ENCODE data around the gene GLS. TPM values are rescaled to one million over a fixed set of nuclear protein-coding genes. Genes with fewer than 3 reads are reported as not detected.

Gene GLS
- total RNA-seq, 4 donors from 2014 or later = 60.6 to 128 (median 75.7) TPM

DNA sequence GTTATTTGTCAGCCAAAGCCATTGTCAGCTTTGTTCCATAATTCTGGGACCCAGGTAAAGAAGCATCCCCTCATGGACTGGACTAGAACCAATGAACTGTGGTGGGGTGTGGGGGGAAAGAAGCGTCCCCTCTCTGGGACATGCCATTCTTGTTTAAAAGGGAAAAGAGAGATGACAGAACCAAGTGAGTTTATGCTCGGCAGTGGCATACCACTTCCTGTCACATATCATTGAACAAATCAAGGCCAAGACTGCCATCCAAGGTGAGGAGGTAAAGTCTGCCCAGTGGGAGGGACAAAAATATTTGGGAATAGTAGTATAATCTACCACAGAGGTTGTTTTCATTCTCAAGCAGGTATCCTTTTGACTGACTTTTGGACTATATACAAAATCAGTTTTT, 4.7 kb upstream of the GLS start:
- TF ChIP-seq EP300 (IDR thresholded peaks at IDR 0.05) = no peak
- TF ChIP-seq, protein P1, sequence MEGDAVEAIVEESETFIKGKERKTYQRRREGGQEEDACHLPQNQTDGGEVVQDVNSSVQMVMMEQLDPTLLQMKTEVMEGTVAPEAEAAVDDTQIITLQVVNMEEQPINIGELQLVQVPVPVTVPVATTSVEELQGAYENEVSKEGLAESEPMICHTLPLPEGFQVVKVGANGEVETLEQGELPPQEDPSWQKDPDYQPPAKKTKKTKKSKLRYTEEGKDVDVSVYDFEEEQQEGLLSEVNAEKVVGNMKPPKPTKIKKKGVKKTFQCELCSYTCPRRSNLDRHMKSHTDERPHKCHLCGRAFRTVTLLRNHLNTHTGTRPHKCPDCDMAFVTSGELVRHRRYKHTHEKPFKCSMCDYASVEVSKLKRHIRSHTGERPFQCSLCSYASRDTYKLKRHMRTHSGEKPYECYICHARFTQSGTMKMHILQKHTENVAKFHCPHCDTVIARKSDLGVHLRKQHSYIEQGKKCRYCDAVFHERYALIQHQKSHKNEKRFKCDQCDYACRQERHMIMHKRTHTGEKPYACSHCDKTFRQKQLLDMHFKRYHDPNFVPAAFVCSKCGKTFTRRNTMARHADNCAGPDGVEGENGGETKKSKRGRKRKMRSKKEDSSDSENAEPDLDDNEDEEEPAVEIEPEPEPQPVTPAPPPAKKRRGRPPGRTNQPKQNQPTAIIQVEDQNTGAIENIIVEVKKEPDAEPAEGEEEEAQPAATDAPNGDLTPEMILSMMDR (IDR thresholded peaks at IDR 0.05) = no peak
- no peak for TF ChIP-seq POLR2AphosphoS5 (IDR thresholded peaks at IDR 0.05)
- TF ChIP-seq POLR2A (IDR thresholded peaks at IDR 0.05) = no peak
- WGBS = 75% methylated on average over 2 of the region's 2 CpGs

DNA sequence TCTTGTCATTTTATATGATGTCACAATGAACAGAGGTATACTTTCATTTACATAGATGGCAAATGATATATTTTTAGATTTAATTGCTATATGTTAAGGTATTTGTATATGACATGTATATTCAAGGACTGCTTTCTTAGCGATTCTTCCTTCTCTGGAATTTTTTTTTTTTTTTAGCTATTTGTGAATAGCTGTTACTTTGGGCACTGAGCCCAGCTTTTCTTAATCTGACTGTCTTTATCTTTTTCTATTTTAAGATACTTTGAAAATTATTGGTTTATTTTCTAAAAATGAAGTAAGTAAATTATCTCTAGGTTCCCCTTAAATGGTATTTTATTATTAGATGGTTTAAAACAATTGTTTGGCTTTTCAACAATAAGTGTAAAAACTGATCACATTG, 4.0 kb upstream of the GLS start:
- Histone ChIP-seq H3K4me1 (peaks cover 5% of the 10 kb centered on the region), H3K9me3 (no peaks in the 10 kb centered on the region), H3K27me3 (no peaks in the 10 kb centered on the region), H3K27ac (no peak overlapping the region), H3K36me3 (no peaks in the 10 kb centered on the region), H3K4me3 (no peak overlapping the region)
- WGBS = 49% methylated on average over 1 of the region's 1 CpG
- DNase-seq (ENCODE audit: low spot score in 2 of 2) = no peak
- TF ChIP-seq, protein P1 (IDR thresholded peaks at IDR 0.05) = no peak
- no peak for TF ChIP-seq POLR2AphosphoS5 (IDR thresholded peaks at IDR 0.05)
- TF ChIP-seq POLR2A (IDR thresholded peaks at IDR 0.05) = no peak
- no peak for TF ChIP-seq EP300 (IDR thresholded peaks at IDR 0.05)

More for the DNA sequence above, 4.7 kb upstream of the GLS start:
- Histone ChIP-seq H3K4me3 (no peak overlapping the region), H3K4me1 (peaks cover 5% of the 10 kb centered on the region), H3K36me3 (no peaks in the 10 kb centered on the region), H3K9me3 (no peaks in the 10 kb centered on the region), H3K27ac (no peak overlapping the region), H3K27me3 (no peaks in the 10 kb centered on the region)
- DNase-seq (ENCODE audit: low spot score in 2 of 2) = no peak

DNA sequence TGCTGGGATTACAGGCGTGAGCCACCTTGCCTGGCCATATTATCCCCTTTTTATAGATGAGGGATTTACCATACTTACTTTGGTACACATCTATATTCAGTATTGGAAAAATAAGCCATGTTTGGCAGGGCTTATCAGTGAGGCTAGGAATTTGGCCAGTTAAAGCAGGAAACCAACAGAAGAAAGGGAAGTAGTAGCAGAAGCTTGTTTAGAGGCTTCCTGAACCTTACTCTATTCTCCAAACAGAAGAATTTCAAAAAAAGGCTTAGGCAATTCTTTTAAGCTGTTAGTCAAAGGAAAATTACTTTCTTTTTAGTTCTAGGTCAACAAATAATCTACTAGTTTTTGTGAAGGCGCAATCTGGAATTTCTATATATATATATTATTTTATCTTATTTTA, 3.2 kb upstream of the GLS start:
- 100% methylated on average over 2 of the region's 2 CpGs for WGBS
- no peaks in the 10 kb centered on the region for H3K27me3 ChIP-seq
- H3K4me3 ChIP-seq = no peak overlapping the region
- H3K36me3 ChIP-seq = no peaks in the 10 kb centered on the region
- H3K4me1 ChIP-seq = peaks cover 5% of the 10 kb centered on the region
- no peak overlapping the region for H3K27ac ChIP-seq
- TF ChIP-seq EP300 (IDR thresholded peaks at IDR 0.05) (no peak), POLR2AphosphoS5 (IDR thresholded peaks at IDR 0.05) (no peak), POLR2A (IDR thresholded peaks at IDR 0.05) (no peak)
- TF ChIP-seq, protein P1 (IDR thresholded peaks at IDR 0.05) = no peak
- no peaks in the 10 kb centered on the region for H3K9me3 ChIP-seq
- DNase-seq (ENCODE audit: low spot score in 2 of 2) = no peak

DNA sequence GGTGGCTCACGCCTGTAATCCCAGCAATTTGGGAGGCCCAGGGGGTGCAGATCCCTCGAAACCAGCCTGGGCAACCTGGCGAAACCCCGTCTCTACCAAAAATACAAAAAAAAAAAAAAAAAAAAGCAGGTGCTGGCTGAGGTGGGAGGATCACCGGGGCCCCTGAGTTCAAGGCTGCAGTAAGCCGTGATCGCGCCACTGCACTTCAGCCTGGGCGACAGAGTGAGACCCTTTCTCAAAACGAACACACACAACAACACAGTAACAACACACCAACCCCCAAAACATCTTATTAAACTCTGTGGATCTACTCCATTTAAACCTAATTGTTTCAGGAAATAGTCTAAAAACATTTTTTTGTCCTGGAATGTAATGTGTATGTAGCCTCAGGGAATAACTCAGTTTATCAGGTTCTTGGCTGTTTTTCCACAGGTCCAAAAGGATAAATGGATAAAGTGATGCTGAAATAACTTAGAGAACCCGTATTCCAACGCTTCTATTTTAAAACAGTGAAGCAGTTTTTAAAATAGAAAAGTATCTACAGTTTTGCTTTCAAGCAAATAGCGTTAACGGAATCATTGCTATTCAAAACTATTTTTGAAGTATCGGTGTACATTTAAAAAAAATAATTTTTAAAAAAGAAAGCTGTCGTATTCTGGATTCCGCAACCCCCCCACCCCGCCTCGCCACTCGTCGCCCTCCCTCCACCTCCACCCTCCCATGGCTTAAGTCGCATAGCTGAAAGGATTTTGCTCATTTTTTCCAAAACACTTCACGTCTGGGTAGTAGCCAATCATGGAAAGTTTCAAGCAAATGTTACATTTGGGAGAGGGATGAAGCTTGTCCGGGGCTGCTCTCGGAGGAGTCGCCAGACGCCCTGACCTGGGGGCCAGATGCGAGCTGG, 895 bp upstream of the GLS start:
- peak overlapping the region; percentile 98 for H3K4me3 ChIP-seq
- no peak for TF ChIP-seq POLR2AphosphoS5 (IDR thresholded peaks at IDR 0.05)
- H3K27me3 ChIP-seq = no peaks in the 10 kb centered on the region
- DNase-seq (ENCODE audit: low spot score in 2 of 2) = peak in 1 of 2 donors; percentile 76
- H3K36me3 ChIP-seq = no peaks in the 10 kb centered on the region
- peaks cover 28% of the 10 kb centered on the region for H3K4me1 ChIP-seq
- WGBS = 33% methylated on average over 28 of the region's 28 CpGs
- peak overlapping the region; percentile 96 for H3K27ac ChIP-seq
- H3K9me3 ChIP-seq = no peaks in the 10 kb centered on the region

DNA sequence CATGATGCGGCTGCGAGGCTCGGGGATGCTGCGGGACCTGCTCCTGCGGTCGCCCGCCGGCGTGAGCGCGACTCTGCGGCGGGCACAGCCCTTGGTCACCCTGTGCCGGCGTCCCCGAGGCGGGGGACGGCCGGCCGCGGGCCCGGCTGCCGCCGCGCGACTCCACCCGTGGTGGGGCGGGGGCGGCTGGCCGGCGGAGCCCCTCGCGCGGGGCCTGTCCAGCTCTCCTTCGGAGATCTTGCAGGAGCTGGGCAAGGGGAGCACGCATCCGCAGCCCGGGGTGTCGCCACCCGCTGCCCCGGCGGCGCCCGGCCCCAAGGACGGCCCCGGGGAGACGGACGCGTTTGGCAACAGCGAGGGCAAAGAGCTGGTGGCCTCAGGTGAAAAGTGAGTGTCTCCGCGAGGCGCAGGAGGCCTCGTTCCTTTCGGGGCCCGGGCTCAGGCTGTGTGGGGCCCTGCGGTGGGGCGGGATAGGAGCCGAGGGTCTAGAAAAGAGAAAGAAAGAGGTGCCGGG, 520 bp downstream of the GLS start:
- no peak for TF ChIP-seq EP300 (IDR thresholded peaks at IDR 0.05)
- no peak for TF ChIP-seq POLR2AphosphoS5 (IDR thresholded peaks at IDR 0.05)
- TF ChIP-seq, protein P1 (IDR thresholded peaks at IDR 0.05) = no peak
- TF ChIP-seq POLR2A (IDR thresholded peaks at IDR 0.05) = no peak
- peak in 1 of 2 donors; percentile 78 for DNase-seq (ENCODE audit: low spot score in 2 of 2)
- Histone ChIP-seq H3K27me3 (no peaks in the 10 kb centered on the region), H3K9me3 (no peaks in the 10 kb centered on the region), H3K36me3 (no peaks in the 10 kb centered on the region), H3K4me1 (peaks cover 41% of the 10 kb centered on the region), H3K4me3 (peak overlapping the region; percentile 98), H3K27ac (peak overlapping the region; percentile 96)
- WGBS = 0% methylated on average over 12 of the region's 60 CpGs
